Esophagus muscularis mucosa (tissue), 4 donors: ENCODE measurements around the gene DCAF8. TPM values are rescaled to one million over a fixed set of nuclear protein-coding genes. Genes with fewer than 3 reads are reported as not detected.
A peak's percentile ranks its signal among the peaks of the same experiment; 100 is the strongest.

Source experiments
- DNase-seq: peaks from one replicate; pipeline ENCODE4 v3.0.0-alpha.2; 2017; ENCODE audit errors: extremely low spot score
- H3K27ac ChIP-seq, 4 donors: fragments of 200-600 bp; sonication (generic); replicated peaks in 1 of 4; 1 replicate in 3 of 4; 2 replicates in 1 of 4; pipeline ENCODE4 v1.5.1; 2016 to 2019; ENCODE audit warnings: mild to moderate bottlenecking in 1 of 4
- H3K27me3 ChIP-seq, 4 donors: fragments of 200-600 bp; sonication (generic); one replicate each; pipeline versions ENCODE4 v1.5.1 to v1.6.0; 2016 to 2019
- H3K36me3 ChIP-seq, 4 donors: fragments of 200-600 bp; sonication (generic); one replicate each; pipeline ENCODE4 v1.5.1; 2016 to 2019
- H3K4me1 ChIP-seq, 4 donors: fragments of 200-600 bp; sonication (generic); one replicate each; pipeline ENCODE4 v1.5.1; 2016 to 2019
- H3K4me3 ChIP-seq, 4 donors: fragments of 200-600 bp; sonication (generic); 1 replicate in 2 of 4; 2 replicates in 2 of 4; pipeline ENCODE4 v1.5.1; 2016 to 2019; ENCODE audit warnings: mild to moderate bottlenecking in 4 of 4, moderate library complexity in 1 of 4
- H3K9me3 ChIP-seq, 4 donors: fragments of 200-600 bp; sonication (generic); 1 replicate in 3 of 4; 2 replicates in 1 of 4; pipeline ENCODE4 v1.5.1; 2016 to 2019
- CTCF ChIP-seq, 3 experiments: fragments of 200-600 bp in 2 of 3; fragments of 450-650 bp in 1 of 3; sonication (generic) in 2 of 3; IDR thresholded peaks; one replicate each; pipeline ENCODE4 v1.5.1; 2017 to 2019; ENCODE audit warnings: antibody characterized with exemption in 3 of 3, mild to moderate bottlenecking in 2 of 3, moderate library complexity in 1 of 3
- EP300 ChIP-seq: sonication (generic); formaldehyde crosslinking; IDR thresholded peaks from one replicate; pipeline ENCODE4 v1.6.1; 2017; ENCODE audit warnings: antibody characterized with exemption
- POLR2A ChIP-seq: fragments of 450-650 bp; IDR thresholded peaks from one replicate; pipeline ENCODE4 v1.6.1; 2017; ENCODE audit warnings: antibody characterized with exemption, moderate library complexity, mild to moderate bottlenecking, low read depth
- POLR2AphosphoS5 ChIP-seq, 2 donors: sonication (generic); formaldehyde crosslinking; IDR thresholded peaks; one replicate each; pipeline ENCODE4 v1.6.1; 2017; ENCODE audit warnings: antibody characterized with exemption in 2 of 2
- WGBS: methylation state at CpG from one replicate; pipeline ENCODE4 v1.1.5; 2018; 5-methylcytosine and 5-hydroxymethylcytosine counted together
- intact Hi-C: fragments of 100-400 bp; cut with DNase I; formaldehyde crosslinking; loops from one replicate; pipeline ENCODE4 v1.15.1; 2023
- total RNA-seq, 4 donors: library from RNA; depleted of rRNA; stranded (reverse); fragments of >200 nt; gene quantifications; one replicate each; pipeline versions ENCODE4 v1.1.0 to v1.2.1, GENCODE V29; 2016

The DCAF8 gene
- total RNA-seq, 4 donors from 2014 or later, result 111 to 191 (median 172) TPM

- Histone ChIP-seq H3K4me3 (no peak overlapping the region), H3K4me1 (peaks cover 29 to 59% (median 51%) of the 10 kb centered on the region in 4 donors), H3K27ac (peak overlapping the region in 3 of 4 donors; percentile 39 to 57 (median 40)), H3K27me3 (no peaks in the 10 kb centered on the region), H3K9me3 (no peaks in the 10 kb centered on the region), H3K36me3 (peaks cover 0 to 17% (median 2%) of the 10 kb centered on the region in 4 donors)
- intact Hi-C loops, result loop anchor here (5.0 kb wide), 2 partner anchors 34 to 36 kb away; partner anchors contain the start of gene PEX19
- no peak for TF ChIP-seq POLR2A
- no peak for TF ChIP-seq CTCF (IDR thresholded peaks at IDR 0.05)
- DNase-seq, result no peak
Measured at GRCh38 chr1:160251011-160251410, 11.3 kb downstream of the DCAF8 start.

GRCh38 chr1:160247053-160247452, 15.3 kb downstream of the DCAF8 start:
- no peak for DNase-seq
- TF ChIP-seq EP300, result no peak
- no peak for TF ChIP-seq CTCF (IDR thresholded peaks at IDR 0.05)
- TF ChIP-seq POLR2A, result no peak
- TF ChIP-seq POLR2AphosphoS5 (IDR thresholded peaks at IDR 0.05), result no peak
- no peak overlapping the region for H3K4me3 ChIP-seq
- no peaks in the 10 kb centered on the region for H3K27me3 ChIP-seq
- H3K27ac ChIP-seq, result no peak overlapping the region
- 96% methylated on average over 1 of the region's 1 CpG for WGBS
- peaks cover 0 to 19% (median 10%) of the 10 kb centered on the region in 4 donors for H3K36me3 ChIP-seq
- peaks cover 40 to 78% (median 69%) of the 10 kb centered on the region in 4 donors for H3K4me1 ChIP-seq
- H3K9me3 ChIP-seq, result no peaks in the 10 kb centered on the region
- intact Hi-C loops, result loop anchor here (5.0 kb wide), 1 partner anchor 40 kb away; the partner anchor contains the start of gene PEA15

DNA sequence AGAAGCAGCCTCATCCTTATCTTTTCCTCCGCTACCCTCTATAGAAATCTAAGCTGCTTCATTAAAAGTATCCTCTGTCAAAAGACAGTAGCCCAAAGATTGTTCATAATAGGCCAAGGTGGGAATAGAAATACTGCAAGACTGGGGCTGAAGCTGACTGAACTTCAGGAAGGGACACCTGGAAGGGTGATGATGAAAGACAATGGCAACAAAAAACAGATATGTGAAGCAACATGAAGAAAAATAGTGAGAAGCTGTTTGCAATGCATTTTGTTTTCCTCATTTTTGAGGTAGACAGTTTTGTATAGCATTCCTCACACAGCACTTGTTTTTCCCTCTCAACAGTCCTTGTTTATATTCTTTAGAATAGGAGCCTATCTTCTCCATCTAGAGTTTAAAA, 16.9 kb downstream of the DCAF8 start:
- intact Hi-C loops, result loop anchor here (5.0 kb wide), 1 partner anchor 38 kb away; the partner anchor contains the start of gene PEA15
- H3K27ac ChIP-seq, result no peak overlapping the region
- H3K27me3 ChIP-seq, result no peaks in the 10 kb centered on the region
- no peak overlapping the region for H3K4me3 ChIP-seq
- H3K9me3 ChIP-seq, result no peaks in the 10 kb centered on the region
- 93% methylated on average over 1 of the region's 1 CpG for whole genome bisulfite sequencing
- no peak for TF ChIP-seq POLR2AphosphoS5 (IDR thresholded peaks at IDR 0.05)
- TF ChIP-seq CTCF (IDR thresholded peaks at IDR 0.05), result no peak
- no peak for TF ChIP-seq EP300
- no peak for TF ChIP-seq POLR2A
- peaks cover 29 to 61% (median 54%) of the 10 kb centered on the region in 4 donors for H3K4me1 ChIP-seq
- DNase-seq, result no peak
- peaks cover 0 to 35% (median 16%) of the 10 kb centered on the region in 4 donors for H3K36me3 ChIP-seq

GRCh38 chr1:160244209-160244608, 18.1 kb downstream of the DCAF8 start:
- WGBS, result 50% methylated on average over 1 of the region's 1 CpG
- Histone ChIP-seq H3K9me3 (no peaks in the 10 kb centered on the region), H3K27me3 (no peaks in the 10 kb centered on the region), H3K27ac (no peak overlapping the region), H3K4me1 (peaks cover 29 to 52% (median 46%) of the 10 kb centered on the region in 4 donors), H3K36me3 (peaks cover 8 to 47% (median 27%) of the 10 kb centered on the region in 4 donors), H3K4me3 (no peak overlapping the region)
- no peak for TF ChIP-seq POLR2AphosphoS5 (IDR thresholded peaks at IDR 0.05)
- TF ChIP-seq CTCF (IDR thresholded peaks at IDR 0.05), result no peak
- no peak for TF ChIP-seq POLR2A
- no peak for TF ChIP-seq EP300
- DNase-seq, result no peak
- intact Hi-C loops, result no loop called here

- intact Hi-C loops, result no loop called here
- H3K4me3 ChIP-seq, result no peak overlapping the region
- H3K36me3 ChIP-seq, result peaks cover 8 to 51% (median 31%) of the 10 kb centered on the region in 4 donors
- TF ChIP-seq POLR2AphosphoS5 (IDR thresholded peaks at IDR 0.05) (no peak), CTCF (IDR thresholded peaks at IDR 0.05) (no peak), POLR2A (no peak), EP300 (no peak)
- DNase-seq, result no peak
- no peak overlapping the region for H3K27ac ChIP-seq
- no peaks in the 10 kb centered on the region for H3K27me3 ChIP-seq
- H3K4me1 ChIP-seq, result peaks cover 29 to 52% (median 44%) of the 10 kb centered on the region in 4 donors
- no peaks in the 10 kb centered on the region for H3K9me3 ChIP-seq
Measured at GRCh38 chr1:160243767-160244166, 18.6 kb downstream of the DCAF8 start.
